HG02884 (cell line): ENCODE data around the gene BOD1.

ENCODE experiments used
- ATAC-seq: cut with Tn5 transposase; IDR thresholded peaks from one replicate; pipeline ENCODE4 v1.9.1; 2021; ENCODE audit warnings: mild to moderate bottlenecking, moderate library complexity; ENCODE audit not compliant: unreplicated experiment

BOD1 gene

GRCh38 chr5:173616577-173617118, at the start of gene BOD1:
TSS of gene BOD1 (minus strand) at chr5:173616650. CDS start at chr5:173616436, 214 bp downstream.
- peak; percentile 92 for ATAC-seq

GRCh38 chr5:173665326-173665725, 48.9 kb upstream of the BOD1 start:
- no peak for ATAC-seq

GRCh38 chr5:173664154-173664526, 47.7 kb upstream of the BOD1 start:
- no peak for ATAC-seq

- no peak for ATAC-seq
These were observed 47.1 kb upstream of the BOD1 start for GRCh38 chr5:173663352-173664153.

GRCh38 chr5:173662581-173663351, 46.3 kb upstream of the BOD1 start:
- ATAC-seq: no peak

GRCh38 chr5:173660481-173661280, 44.2 kb upstream of the BOD1 start:
- ATAC-seq: no peak

- no peak for ATAC-seq
These were observed 43.0 kb upstream of the BOD1 start for GRCh38 chr5:173659423-173659822.

GRCh38 chr5:173657741-173658356, 41.4 kb upstream of the BOD1 start:
- no peak for ATAC-seq

GRCh38 chr5:173655196-173655797, 38.8 kb upstream of the BOD1 start:
- no peak for ATAC-seq

GRCh38 chr5:173653822-173654523, 37.5 kb upstream of the BOD1 start:
- no peak for ATAC-seq

- ATAC-seq: no peak
These were observed 31.9 kb upstream of the BOD1 start for GRCh38 chr5:173648308-173648866.

- no peak for ATAC-seq
These were observed 30.2 kb upstream of the BOD1 start for GRCh38 chr5:173646692-173647091.

- no peak for ATAC-seq
These were observed 29.6 kb upstream of the BOD1 start for GRCh38 chr5:173645890-173646574.

- ATAC-seq: no peak
These were observed 29.0 kb upstream of the BOD1 start for GRCh38 chr5:173645437-173645807.

- ATAC-seq: no peak
These were observed 28.4 kb upstream of the BOD1 start for GRCh38 chr5:173644673-173645436.

- peak; percentile 83 for ATAC-seq
These were observed 27.5 kb upstream of the BOD1 start for GRCh38 chr5:173643964-173644363.

- no peak for ATAC-seq
These were observed 26.5 kb upstream of the BOD1 start for GRCh38 chr5:173642895-173643481.
